Measurements from ENCODE around the gene CDH22.

The CDH22 gene

DNA sequence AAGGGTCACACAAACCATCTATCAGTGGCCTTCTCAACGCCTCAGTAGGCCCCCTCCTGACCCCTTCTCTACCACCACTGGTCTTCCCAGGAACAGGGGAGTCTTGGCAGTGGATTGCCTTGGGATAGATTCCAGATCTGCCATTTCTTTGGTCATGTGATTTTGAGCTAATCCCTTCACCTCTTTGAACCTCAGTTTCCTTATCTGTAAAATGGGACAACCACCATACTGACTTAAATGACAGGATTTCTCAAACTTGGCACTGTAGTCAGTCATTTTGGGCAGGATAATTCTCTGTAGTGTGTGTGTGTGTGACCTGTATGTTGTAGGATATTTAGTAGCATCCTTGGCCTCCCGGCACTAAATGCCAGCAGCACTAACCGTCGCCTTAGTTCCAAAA is 89.1 kb downstream of the CDH22 start:
- DNase-seq (ENCODE audit: low read depth in 4 of 4, low spot score in 1 of 4), result no peak

DNA sequence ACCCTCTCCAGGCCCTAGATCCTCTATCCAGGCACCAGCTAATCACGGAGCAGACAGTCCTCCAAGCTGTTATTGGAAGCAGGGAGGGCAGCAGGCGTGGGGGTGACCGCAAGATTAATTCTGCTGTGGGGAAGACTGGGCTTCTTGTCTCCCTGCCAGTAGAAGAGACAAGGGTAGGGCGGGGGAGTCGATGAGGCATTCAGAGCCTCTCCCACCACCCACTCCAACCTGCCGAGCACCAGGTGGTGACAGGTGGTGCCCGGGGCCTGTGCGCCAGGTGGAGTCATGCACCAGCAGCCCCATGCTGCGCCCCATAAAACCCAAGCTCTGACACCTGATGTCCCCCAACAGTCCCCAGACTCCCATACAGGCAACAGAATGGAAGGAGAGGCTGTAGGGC is 89.6 kb downstream of the CDH22 start:
- no peak for DNase-seq (ENCODE audit: low read depth in 4 of 4, low spot score in 1 of 4)

DNA sequence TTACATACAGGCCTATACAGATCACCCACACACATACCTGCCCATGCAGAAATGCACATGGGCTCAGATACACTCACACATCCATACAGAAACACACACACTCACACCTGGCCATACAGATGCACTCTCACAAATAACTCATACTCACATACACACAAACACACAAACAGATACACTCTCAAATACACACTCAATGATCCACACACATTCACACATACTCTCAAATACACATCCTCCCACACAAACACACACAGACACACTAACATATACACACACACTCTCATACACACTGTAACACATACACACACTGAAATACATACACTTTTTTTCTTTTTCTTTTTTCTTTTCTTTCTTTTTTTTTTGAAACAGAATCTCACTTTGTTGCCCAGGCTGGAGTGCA is 90.7 kb downstream of the CDH22 start:
- no peak for DNase-seq (ENCODE audit: low read depth in 4 of 4, low spot score in 1 of 4)

DNA sequence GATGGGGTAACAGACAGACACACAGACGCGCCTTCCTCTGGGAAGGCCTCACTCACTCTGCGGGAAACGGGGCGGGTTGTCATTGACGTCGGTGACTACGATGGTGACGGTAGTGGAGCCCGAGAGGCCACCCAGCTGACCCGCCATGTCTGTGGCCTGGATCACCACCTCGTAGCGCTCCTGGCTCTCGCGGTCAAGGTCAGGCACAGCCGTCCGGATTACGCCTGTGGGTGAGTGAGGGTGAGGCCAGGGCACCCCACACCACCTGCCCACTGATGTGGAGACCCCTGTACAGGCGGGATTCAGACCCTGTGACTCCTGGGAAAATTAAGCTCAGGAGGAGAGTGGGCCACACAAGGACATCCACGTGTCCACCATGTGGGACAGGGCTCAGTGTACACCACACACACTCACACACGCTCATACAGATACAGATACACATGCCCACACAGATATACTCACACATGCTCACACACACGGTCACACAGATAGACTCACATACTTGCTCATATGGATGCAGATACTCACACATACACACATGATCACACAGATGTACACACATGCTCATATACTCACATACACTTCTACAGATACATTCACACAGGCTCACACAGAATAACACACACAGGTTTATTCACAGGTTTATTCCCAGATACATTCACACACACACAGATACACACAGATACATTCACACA is 91.4 kb downstream of the CDH22 start:
- no peak for DNase-seq (ENCODE audit: low read depth in 4 of 4, low spot score in 1 of 4)

DNA sequence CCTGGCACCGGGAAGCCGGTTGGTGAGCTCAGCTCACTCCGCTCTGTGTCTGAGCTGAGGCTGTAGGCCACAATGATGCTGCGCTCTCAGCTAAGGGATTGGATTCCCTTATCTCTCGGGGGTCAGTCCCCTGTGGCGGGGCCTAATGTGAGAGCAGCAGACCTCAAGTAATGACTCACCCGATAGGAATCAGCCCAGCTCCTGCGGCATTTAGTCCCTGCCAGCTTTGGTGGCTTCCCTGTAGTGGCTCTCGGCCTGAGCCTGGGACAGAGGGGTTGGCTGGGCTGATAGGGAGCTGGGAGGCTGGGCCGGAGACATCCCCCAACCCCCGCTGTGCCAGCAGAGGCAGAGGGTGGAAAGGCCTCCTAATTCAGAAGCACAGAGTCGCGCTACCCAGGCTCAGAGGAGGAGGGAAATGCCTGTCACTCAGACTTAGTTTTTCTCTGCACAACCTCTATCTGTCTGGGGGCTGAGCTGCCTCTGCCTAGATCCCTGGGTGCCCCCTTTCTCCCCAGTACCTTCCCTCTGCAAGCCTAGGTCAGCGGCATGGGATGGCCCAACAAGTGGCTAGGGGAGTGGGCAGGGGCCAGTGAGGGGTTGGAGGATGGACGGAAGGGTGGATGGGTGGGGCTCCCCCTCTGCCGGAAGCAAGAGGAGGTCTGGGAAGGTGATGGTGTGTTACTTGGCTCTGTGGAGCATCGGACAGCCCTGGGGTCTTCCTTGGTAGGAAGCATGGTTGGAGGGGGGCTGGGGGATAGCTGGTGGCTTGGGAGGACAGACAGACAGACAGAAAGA is 92.2 kb downstream of the CDH22 start:
- no peak for DNase-seq (ENCODE audit: low read depth in 4 of 4, low spot score in 1 of 4)

DNA sequence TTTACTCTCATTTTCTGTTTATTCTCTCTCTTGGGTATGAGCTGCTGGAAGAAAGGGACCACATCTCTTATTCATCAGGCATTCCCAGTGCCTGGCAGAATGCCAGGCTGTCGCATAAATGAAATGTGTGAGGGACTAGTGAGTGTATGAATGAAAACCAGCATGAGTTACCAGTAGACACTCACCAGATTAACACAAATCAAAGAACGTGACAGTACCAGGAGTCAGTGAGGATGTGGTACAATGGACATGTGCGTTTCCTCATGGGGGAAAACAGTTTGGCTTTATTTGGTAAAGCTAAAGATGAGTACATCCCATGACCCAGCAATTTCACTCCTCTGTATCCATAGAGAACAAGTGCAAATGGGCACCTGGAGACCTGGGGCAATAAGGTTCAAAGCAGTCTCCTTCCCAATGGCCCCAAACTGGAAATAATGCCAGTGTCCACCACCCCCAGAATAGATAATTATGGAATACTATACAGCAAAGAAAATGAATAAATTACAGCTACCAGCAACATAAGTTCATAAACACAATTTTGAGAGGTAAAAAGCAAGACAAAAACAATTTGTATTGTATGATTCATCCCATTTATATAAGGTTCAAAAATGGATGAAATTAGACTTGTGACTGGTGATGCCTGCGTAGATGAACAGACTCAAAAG is 93.3 kb downstream of the CDH22 start:
- no peak for DNase-seq (ENCODE audit: low read depth in 4 of 4, low spot score in 1 of 4)

DNA sequence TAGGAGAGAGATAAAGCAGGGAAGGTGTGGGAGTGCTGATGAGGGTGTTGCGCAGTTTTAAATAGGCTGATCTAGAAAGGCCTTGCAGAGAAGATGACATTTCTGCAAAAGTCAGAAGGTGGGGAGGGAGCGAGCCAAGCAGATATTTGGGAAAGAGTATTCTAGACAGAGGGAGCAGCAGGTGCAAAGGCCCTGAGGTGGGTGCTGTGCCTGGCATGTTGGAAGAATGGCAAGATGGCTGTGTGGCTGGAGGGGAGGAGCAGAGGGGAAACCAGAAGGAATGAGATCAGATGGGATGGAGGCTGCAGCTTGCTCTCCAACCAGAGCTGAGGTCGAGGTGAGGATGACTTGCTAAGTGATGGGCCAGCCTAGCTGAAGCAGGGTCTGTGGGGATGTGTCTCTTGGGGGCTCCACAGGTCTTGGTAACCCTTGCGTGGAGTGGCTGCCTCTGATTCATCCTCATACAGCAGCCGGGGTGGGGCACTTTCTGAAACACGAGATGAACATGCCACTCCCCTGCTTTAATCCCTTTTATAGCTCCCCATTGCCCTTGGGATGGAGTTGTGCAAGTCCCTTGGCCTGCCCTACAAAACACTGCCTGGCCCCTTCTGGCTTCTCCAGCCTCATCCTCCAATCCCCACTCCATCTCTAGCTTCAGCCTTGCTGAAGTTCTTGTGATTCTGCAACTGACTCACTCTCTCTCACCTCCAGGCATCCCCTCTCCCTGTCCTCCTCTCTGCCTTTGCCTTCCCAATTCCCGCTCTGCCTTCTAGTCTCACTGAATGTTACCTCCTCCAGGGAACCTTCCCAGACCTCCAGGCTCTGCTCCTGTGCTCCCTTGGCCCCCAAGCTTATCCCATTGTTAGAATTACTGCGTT is 94.1 kb downstream of the CDH22 start:
- DNase-seq (ENCODE audit: low read depth in 4 of 4, low spot score in 1 of 4), result no peak

DNA sequence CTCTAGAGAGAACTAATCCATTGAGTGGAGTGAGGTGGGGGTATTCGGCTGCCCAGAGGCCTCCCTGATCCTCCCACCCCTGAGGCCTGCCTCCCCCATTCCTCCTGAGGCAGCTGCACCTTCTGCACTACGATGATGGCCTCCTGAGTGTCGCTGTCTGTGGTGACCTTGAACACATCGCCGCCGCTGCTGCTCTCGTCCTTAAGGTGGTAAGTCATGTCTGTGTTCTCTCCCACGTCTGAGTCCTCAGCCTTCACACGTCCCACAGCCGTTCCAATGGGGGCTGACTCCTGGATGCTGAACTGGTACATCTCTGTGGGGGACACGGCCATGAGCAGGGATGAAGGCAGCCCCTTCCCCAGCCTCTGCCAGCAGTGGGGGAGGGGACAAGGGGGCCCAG is 95.4 kb downstream of the CDH22 start:
- DNase-seq (ENCODE audit: low read depth in 4 of 4, low spot score in 1 of 4), result no peak

DNA sequence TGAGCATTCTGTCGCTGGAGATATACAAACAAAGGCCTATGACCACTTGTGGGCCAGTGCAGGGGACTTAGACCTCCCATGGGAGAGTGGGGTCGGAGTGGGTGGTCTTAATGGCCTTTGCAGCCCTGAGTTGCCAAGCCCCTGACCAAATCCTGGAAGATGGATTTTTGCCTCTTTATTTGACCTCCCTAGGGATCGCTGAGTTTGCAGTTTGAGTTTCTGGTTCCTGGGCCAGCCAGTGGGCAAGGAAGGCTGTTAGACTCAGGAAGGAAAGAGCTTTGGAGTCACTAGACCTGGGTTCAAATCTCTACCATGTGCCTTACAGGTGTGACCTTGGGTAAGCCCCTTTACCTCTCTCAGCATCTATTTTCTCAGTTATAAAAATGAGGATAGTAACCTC is 96.0 kb downstream of the CDH22 start:
- DNase-seq (ENCODE audit: low read depth in 4 of 4, low spot score in 1 of 4), result no peak

DNA sequence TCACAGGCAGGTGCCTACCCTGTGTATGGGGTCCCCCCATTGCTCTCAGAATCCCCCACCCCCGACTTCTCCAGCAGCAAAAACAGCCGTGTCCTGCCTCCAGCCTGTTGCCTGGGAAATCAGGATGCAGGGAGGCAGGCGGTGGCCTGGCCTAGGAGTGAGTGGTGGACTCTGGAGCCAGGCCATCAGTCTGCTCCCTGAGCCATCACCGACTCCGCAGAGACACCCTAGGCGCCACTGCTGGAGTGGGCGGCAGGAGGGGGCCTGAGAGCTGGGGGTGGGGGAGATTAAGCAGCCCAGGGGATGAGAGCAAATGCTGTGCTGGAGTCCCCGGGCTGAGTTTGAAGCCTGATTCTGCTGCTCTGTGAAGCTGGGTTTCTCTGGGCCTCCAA is 97.0 kb downstream of the CDH22 start:
- no peak for DNase-seq (ENCODE audit: low read depth in 4 of 4, low spot score in 1 of 4)

DNA sequence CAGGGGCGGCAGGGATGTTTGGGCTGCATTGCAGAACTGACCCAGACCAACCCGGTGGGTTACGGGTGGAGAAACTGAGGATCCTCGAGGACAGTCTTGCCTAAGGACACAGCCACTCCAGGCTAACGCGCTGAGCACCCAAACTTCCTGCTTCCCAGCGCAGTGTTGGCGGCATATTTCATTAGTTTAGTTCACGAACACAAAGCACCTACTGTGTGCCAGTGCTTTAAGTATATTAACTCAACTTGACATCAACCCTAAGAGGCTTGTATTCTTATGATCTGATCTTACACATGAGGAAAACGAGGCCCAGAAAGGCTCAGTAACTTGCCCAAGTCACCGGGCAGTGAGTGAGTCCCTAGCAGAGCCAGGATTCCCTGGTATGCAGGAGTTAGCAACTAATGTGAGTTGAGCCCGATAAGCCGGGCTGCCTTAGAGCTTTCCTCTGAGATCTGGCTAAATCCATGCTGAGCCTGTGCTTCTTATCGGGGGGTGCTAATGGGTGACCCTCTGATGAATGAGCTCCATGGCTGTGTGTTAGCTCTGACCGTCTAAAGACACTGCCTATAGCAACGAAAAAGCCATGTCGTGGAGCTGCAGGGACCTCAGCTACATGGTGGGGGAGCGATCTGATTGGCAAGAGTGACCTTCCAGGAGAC is 97.5 kb downstream of the CDH22 start:
- DNase-seq (ENCODE audit: low read depth in 4 of 4, low spot score in 1 of 4), result no peak

DNA sequence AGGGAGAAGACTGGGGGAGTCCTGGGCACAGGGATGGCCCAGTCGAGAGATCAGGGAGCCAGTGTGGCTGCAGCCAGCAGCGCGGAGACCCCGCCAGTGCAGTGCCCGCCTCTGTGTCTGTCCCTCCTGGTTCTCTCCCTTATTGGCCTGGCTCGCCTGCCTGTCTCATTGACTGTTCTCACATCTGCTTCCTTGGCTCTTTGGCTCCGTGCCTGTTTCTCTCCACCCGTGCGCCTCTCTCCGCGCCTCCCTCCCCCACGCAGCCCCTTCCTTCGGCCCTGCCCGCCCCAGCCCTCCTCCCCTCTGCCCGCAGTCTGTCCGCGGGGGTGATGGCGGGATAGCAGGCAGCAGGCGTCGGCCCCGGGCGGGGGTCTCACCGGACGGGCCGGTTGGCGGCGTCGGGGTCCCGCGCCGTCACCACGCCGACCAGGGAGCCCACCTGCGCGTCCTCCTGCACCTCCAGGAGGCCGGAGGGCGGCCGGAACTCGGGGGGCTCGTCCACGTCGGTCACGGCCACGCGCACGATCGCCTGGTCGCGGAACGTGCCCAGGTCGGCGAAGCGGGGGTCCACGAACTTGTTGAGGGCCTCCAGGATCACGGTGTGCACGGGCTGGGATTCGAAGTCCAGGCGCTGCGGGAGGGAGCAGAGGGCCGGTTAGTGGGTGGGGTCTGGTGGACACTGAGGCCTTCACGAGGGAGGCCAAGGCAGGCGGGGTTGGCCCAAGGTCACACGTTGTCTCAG is 98.2 kb downstream of the CDH22 start:
- no peak for DNase-seq (ENCODE audit: low read depth in 4 of 4, low spot score in 1 of 4)

DNA sequence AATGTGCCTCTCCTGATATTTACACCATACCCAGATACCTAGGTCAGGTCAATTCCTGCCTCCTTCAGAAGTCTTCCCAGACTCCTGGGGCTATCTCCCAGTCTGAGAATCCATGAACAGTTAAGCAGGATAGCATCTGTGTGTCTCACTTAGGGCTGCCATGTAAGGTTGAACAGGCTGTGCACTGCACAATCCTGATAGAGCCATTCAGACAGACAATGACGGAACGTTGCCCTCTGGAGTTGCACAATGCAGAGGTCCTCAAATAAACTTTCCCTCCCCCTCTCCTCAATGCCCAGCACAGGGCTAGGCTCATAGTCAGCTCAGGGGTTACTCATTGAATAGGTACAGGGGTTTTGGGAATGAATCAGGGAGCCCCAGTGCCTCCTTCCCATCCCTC is 100.5 kb downstream of the CDH22 start:
- DNase-seq (ENCODE audit: low read depth in 4 of 4, low spot score in 1 of 4), result no peak

DNA sequence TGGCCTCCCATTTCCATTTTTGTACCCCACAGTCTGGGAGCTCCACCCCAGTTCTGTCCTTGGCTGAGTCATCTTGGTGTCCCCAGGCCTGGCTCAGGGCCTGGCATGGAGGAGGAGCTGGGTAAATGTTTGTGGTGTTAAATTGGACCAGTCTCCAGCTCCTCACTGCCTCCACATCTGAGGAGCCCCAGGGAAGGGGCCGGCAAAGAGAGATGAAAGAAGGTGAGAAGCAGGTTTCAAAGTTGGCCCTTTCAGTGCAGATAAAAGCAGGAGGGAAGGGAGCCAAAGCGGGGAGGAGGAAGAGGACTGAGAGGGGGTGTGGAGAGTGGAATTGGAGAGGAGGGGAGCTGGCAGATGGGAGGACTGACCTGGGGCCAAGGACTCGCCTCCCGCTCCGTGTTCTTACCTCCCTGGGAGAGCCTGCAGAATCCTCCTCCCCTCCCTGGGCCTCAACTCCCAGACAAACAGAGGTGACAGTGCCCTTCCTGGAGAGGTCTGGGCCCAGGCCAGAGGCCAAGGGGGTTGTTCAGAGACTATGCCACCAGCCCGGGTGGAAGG is 101.2 kb downstream of the CDH22 start:
- DNase-seq (ENCODE audit: low read depth in 4 of 4, low spot score in 1 of 4), result no peak

DNA sequence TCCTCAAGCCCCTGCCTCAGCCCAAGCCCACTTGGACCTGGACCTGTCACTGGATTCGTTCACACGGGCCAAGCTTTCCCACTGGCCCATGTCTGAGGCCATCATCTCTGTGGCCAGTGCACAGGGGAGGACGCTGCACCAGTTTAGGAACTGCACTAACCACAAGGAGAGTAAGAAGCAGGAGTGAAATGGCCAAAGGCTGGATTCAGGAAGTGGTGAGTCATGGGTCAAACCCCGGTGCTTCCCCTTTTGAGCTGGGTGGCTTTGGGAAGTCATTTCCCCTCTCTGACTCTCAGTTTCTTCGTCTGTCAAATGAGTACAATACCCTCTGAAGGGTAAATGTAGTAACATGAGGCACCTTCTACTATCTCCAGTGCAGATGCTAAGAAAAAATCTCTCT is 102.3 kb downstream of the CDH22 start:
- DNase-seq (ENCODE audit: low read depth in 4 of 4, low spot score in 1 of 4), result no peak

DNA sequence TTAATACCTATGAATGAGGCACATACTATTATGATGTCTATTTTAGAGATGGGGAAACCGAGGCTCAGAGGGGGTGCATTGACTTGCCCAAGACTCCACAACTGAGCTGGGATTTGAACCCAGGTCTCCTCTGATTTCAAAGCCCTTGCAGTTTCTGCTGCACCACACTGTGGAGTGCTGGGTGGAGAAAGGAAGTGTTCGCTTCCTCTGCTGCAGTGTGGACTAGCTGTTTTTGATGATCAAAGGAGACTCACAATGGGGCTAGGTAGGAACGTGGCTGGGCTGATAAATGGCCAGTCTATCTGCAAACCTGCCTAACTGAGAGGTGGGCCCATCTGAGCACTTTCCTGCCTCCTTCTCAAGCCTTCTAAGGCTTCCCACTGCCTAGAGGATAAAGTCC is 102.9 kb downstream of the CDH22 start:
- DNase-seq (ENCODE audit: low read depth in 4 of 4, low spot score in 1 of 4), result no peak

DNA sequence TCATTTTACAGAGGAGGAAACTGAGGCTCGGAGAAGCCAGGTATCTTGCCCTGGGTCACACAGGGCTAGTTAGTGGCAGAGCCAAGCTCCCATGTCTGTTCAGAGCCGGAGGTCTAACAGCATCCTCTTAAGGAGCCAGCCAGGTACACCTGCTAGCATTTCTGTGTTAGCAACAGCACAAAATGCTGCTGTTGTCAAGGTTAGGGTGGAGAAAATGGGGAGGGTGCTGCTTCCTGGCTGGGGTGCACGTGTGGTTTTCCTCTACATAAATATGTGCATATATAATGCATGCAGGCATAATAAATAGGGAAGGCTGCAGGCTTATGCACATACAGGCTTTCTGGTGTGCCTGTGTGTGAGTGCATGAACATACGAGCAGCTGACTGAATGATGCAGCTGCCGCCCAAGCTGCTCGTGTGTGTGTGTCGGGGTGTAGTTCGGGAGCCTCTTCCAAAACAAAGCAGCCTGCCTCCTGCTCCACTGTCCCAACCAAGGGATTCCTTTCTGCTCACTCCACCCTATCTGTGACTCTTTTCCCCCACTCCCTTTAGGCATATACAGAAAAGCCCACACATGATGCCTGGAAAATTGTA is 103.6 kb downstream of the CDH22 start:
- no peak for DNase-seq (ENCODE audit: low read depth in 4 of 4, low spot score in 1 of 4)

DNA sequence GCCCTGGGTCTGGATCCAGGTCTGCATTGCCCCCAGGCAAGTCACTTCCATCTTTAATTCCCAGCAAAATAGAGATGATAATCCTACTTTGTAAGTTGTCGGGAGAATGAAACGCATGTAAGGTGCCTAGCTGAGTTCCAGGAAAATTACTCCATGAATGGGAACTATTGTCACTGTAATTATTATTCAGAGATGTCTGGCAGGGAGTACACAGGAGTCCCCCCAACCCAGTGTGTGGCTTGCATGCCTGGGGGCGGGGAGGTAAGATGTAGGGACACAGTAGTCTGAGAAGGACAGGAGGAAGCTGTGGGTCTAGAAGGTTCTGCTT is 104.8 kb downstream of the CDH22 start:
- no peak for DNase-seq (ENCODE audit: low read depth in 4 of 4, low spot score in 1 of 4)

DNA sequence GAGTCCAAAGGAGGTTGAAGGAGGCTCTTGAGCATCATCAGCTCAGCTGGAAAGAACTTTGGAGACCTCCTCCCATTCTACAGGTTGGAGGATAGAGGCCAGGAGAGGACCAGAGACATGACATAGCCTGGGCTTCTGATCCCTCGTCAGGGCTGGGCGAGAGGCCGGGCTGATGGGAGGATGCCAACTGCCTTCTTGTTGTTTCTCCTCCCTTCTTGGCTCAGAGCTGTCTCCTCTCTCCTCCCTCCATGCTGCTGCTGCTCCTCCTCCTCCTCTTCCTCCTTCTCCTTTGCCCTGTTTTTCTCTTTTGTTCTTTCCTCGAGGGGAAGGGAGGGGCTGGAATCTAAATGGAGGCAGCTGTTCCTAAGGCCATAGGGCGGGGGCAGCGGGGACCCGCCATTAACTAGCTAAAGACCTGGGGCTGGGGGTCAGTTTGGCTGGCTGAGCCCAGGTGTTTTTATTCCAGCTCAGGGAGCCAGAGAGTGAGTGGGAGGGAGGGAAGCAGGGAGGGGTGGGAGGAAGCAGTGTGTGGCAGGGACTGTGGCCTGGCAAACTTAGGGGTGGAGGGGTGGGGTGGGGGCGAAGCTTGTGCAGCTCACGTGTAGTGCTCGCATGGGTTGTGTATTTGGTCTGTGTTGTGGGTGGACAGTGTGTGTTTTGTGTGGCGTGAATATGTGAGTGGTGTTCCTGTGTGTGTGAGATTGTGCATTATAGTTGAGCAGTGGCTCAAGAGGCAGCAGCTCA is 105.4 kb downstream of the CDH22 start:
- DNase-seq (ENCODE audit: low read depth in 4 of 4, low spot score in 1 of 4), result no peak
